WTC11 (cell line): ENCODE results near the gene CYSRT1. TPM values are rescaled to one million over a fixed set of nuclear protein-coding genes. Genes with fewer than 3 reads are reported as not detected.

Experiments
- ATAC-seq: fragments of 200-7000 bp; cut with Tn5 transposase; 2 replicates; pipeline ENCODE4 v1.10.0; 2021; ENCODE audit warnings: mild to moderate bottlenecking, moderate library complexity
- CTCF ChIA-PET: fragments of 300-600 bp; sonication (Branson Sonifier 250); formaldehyde crosslinking; loops from one replicate; lab custom pipeline; 2021; ENCODE audit warnings: antibody characterized with exemption; lab: Charles Lee
- POLR2A ChIA-PET: fragments of 350-600 bp; sonication (Branson Sonifier 250); formaldehyde crosslinking; loops from one replicate; lab custom pipeline; 2021; ENCODE audit warnings: antibody characterized with exemption; lab: Charles Lee
- DNase-seq: peaks from one replicate; pipeline ENCODE4 v3.0.0; 2021; ENCODE audit warnings: low spot score
- H3K27ac Mint-ChIP-seq: 2 replicates; pipeline ENCODE4 v1.8.0; 2021; ENCODE audit warnings: mixed read lengths
- H3K27me3 Mint-ChIP-seq: 2 replicates; pipeline ENCODE4 v1.8.0; 2021; ENCODE audit warnings: low read depth, mild to moderate bottlenecking, moderate library complexity, mixed read lengths
- H3K36me3 Mint-ChIP-seq: 2 replicates; pipeline ENCODE4 v1.8.0; 2021; ENCODE audit warnings: mixed read lengths
- H3K4me1 Mint-ChIP-seq: 2 replicates; pipeline ENCODE4 v1.8.0; 2022; ENCODE audit warnings: mixed read lengths
- H3K4me3 Mint-ChIP-seq: 2 replicates; pipeline ENCODE4 v1.8.0; 2021; ENCODE audit warnings: mild to moderate bottlenecking, moderate library complexity, mixed read lengths
- H3K9me3 Mint-ChIP-seq: 2 replicates; pipeline ENCODE4 v1.8.0; 2021; ENCODE audit warnings: mixed read lengths
- ATF2 ChIP-seq: sonication (generic); formaldehyde crosslinking; IDR thresholded peaks from 2 replicates; pipeline ENCODE4 v1.8.1; 2022; ENCODE audit warnings: low read depth, missing genetic modification reagents, borderline replicate concordance
- ATF3 ChIP-seq: sonication (generic); formaldehyde crosslinking; conservative IDR thresholded peaks from 2 replicates; pipeline ENCODE4 v1.8.1; 2022; ENCODE audit warnings: mild to moderate bottlenecking, missing genetic modification reagents
- GTF2I ChIP-seq: fragments of 250-450 bp; sonication (Bioruptor Pico); conservative IDR thresholded peaks from 2 replicates; pipeline ENCODE4 v1.4.0; 2021; ENCODE audit warnings: mild to moderate bottlenecking
- JUN ChIP-seq: sonication (generic); formaldehyde crosslinking; IDR thresholded peaks from 2 replicates; pipeline ENCODE4 v1.8.0; 2023; ENCODE audit warnings: mild to moderate bottlenecking, missing genetic modification reagents
- RORB ChIP-seq: fragments of 250-450 bp; sonication (Bioruptor Pico); IDR thresholded peaks from 2 replicates; pipeline ENCODE4 v1.9.0; 2021; ENCODE audit warnings: mild to moderate bottlenecking
- STAT6 ChIP-seq: sonication (generic); formaldehyde crosslinking; conservative IDR thresholded peaks from 2 replicates; pipeline ENCODE4 v1.8.1; 2023; ENCODE audit warnings: mild to moderate bottlenecking, low read depth, missing genetic modification reagents, moderate library complexity
- ZNF219 ChIP-seq: sonication (generic); formaldehyde crosslinking; IDR thresholded peaks from 2 replicates; pipeline ENCODE4 v1.8.0; 2023; ENCODE audit warnings: missing genetic modification reagents, mild to moderate bottlenecking, borderline replicate concordance
- ZNF423 ChIP-seq: fragments of 250-450 bp; sonication (Bioruptor Pico); IDR thresholded peaks from 2 replicates; pipeline ENCODE4 v2.1.2; 2022; ENCODE audit warnings: mild to moderate bottlenecking, moderate library complexity
- ZNF671 ChIP-seq: fragments of 250-450 bp; sonication (Bioruptor Pico); IDR thresholded peaks from 2 replicates; pipeline ENCODE4 v1.8.0; 2021; ENCODE audit warnings: mild to moderate bottlenecking
- total RNA-seq: library from RNA; stranded (reverse); gene quantifications from 3 replicates; pipeline ENCODE4 v1.2.3, GENCODE V29; 2021
- TF ChIP-seq, protein P1 (sequence below): sonication (generic); formaldehyde crosslinking; IDR thresholded peaks from 2 replicates; pipeline ENCODE4 v1.8.0; 2022; ENCODE audit warnings: mild to moderate bottlenecking, missing genetic modification reagents
- TF ChIP-seq, protein P2 (sequence below): sonication (generic); formaldehyde crosslinking; IDR thresholded peaks from 2 replicates; pipeline ENCODE4 v1.8.0; 2022; ENCODE audit warnings: missing genetic modification reagents
- TF ChIP-seq, protein P3 (sequence below): fragments of 250-450 bp; sonication (Bioruptor Pico); IDR thresholded peaks from 2 replicates; pipeline ENCODE4 v1.9.0; 2021; ENCODE audit warnings: moderate library complexity, mild to moderate bottlenecking, inconsistent platforms, borderline replicate concordance
- TF ChIP-seq, protein P4 (sequence below): sonication (generic); formaldehyde crosslinking; IDR thresholded peaks from 2 replicates; pipeline ENCODE4 v1.8.0; 2023; ENCODE audit warnings: missing genetic modification reagents
- TF ChIP-seq, protein P5 (sequence below): sonication (generic); formaldehyde crosslinking; IDR thresholded peaks from 2 replicates; pipeline ENCODE4 v1.8.1; 2022; ENCODE audit warnings: low read depth, mild to moderate bottlenecking, moderate library complexity, missing genetic modification reagents, borderline replicate concordance
- TF ChIP-seq, protein P6 (sequence below): sonication (generic); formaldehyde crosslinking; IDR thresholded peaks from 2 replicates; pipeline ENCODE4 v1.8.0; 2022; ENCODE audit warnings: mild to moderate bottlenecking, missing genetic modification reagents
- TF ChIP-seq, protein P7 (sequence below): sonication (generic); formaldehyde crosslinking; IDR thresholded peaks from 2 replicates; pipeline ENCODE4 v1.8.0; 2022; ENCODE audit warnings: mild to moderate bottlenecking, missing genetic modification reagents
- TF ChIP-seq, protein P8 (sequence below): sonication (generic); formaldehyde crosslinking; IDR thresholded peaks from 2 replicates; pipeline ENCODE4 v1.8.1; 2023; ENCODE audit warnings: mild to moderate bottlenecking, missing genetic modification reagents, moderate library complexity

Gene CYSRT1
- total RNA-seq, 1 experiment from 2014 or later, result 3.5 TPM

DNA sequence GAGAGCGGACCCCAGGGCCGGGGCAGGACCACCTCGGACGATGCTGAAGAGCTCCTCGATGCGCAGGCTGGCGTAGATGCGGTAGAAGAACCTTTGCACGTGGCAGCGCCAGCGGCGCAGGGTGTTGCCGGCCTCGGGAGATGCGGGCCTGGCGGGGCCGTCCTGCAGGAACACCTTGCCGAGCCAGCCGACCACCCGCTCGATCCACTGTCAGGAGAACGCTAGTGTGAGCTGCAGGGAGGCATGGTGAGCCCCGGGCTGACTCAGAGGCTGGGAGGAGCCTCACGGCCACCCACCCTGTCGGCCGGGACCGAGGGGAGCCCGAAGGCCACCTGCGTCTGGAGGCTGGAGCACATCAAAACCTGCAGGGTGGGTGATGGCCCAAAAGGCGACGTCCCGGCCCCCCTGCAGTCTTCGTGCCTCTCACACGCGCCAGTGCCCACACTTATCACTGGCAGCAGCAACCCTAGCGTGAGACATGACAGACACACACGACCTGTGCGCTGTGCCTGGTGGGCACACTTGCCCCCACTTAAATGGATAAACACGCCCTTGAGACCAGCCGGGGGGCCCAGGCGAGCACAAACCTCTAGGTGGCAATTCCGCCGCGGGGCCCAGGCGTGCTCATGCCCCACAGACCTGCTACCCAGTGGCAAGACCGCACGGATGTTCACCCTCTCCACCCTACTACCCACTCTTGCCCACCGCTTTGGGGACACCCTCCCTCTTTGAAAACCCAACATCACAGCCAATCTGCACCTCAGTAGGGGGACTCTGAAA is 39.9 kb upstream of the CYSRT1 start (continued):
- TF ChIP-seq STAT6 (no peak), ZNF219 (CRISPR knock-in tag) (no peak), GTF2I (no peak), JUN (CRISPR knock-in tag) (no peak), ATF3 (no peak), ZNF671 (no peak)
- TF ChIP-seq, protein P1, sequence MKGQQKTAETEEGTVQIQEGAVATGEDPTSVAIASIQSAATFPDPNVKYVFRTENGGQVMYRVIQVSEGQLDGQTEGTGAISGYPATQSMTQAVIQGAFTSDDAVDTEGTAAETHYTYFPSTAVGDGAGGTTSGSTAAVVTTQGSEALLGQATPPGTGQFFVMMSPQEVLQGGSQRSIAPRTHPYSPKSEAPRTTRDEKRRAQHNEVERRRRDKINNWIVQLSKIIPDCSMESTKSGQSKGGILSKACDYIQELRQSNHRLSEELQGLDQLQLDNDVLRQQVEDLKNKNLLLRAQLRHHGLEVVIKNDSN (CRISPR knock-in tag), result no peak
- TF ChIP-seq, protein P2, sequence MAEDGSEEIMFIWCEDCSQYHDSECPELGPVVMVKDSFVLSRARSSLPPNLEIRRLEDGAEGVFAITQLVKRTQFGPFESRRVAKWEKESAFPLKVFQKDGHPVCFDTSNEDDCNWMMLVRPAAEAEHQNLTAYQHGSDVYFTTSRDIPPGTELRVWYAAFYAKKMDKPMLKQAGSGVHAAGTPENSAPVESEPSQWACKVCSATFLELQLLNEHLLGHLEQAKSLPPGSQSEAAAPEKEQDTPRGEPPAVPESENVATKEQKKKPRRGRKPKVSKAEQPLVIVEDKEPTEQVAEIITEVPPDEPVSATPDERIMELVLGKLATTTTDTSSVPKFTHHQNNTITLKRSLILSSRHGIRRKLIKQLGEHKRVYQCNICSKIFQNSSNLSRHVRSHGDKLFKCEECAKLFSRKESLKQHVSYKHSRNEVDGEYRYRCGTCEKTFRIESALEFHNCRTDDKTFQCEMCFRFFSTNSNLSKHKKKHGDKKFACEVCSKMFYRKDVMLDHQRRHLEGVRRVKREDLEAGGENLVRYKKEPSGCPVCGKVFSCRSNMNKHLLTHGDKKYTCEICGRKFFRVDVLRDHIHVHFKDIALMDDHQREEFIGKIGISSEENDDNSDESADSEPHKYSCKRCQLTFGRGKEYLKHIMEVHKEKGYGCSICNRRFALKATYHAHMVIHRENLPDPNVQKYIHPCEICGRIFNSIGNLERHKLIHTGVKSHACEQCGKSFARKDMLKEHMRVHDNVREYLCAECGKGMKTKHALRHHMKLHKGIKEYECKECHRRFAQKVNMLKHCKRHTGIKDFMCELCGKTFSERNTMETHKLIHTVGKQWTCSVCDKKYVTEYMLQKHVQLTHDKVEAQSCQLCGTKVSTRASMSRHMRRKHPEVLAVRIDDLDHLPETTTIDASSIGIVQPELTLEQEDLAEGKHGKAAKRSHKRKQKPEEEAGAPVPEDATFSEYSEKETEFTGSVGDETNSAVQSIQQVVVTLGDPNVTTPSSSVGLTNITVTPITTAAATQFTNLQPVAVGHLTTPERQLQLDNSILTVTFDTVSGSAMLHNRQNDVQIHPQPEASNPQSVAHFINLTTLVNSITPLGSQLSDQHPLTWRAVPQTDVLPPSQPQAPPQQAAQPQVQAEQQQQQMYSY, result no peak
- TF ChIP-seq, protein P3, sequence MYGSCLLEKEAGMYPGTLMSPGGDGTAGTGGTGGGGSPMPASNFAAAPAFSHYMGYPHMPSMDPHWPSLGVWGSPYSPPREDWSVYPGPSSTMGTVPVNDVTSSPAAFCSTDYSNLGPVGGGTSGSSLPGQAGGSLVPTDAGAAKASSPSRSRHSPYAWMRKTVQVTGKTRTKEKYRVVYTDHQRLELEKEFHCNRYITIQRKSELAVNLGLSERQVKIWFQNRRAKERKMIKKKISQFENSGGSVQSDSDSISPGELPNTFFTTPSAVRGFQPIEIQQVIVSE, result no peak
- TF ChIP-seq, protein P4, sequence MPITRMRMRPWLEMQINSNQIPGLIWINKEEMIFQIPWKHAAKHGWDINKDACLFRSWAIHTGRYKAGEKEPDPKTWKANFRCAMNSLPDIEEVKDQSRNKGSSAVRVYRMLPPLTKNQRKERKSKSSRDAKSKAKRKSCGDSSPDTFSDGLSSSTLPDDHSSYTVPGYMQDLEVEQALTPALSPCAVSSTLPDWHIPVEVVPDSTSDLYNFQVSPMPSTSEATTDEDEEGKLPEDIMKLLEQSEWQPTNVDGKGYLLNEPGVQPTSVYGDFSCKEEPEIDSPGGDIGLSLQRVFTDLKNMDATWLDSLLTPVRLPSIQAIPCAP, result no peak
- TF ChIP-seq, protein P5, sequence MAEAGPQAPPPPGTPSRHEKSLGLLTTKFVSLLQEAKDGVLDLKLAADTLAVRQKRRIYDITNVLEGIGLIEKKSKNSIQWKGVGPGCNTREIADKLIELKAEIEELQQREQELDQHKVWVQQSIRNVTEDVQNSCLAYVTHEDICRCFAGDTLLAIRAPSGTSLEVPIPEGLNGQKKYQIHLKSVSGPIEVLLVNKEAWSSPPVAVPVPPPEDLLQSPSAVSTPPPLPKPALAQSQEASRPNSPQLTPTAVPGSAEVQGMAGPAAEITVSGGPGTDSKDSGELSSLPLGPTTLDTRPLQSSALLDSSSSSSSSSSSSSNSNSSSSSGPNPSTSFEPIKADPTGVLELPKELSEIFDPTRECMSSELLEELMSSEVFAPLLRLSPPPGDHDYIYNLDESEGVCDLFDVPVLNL (CRISPR knock-in tag), result no peak
- TF ChIP-seq, protein P6, sequence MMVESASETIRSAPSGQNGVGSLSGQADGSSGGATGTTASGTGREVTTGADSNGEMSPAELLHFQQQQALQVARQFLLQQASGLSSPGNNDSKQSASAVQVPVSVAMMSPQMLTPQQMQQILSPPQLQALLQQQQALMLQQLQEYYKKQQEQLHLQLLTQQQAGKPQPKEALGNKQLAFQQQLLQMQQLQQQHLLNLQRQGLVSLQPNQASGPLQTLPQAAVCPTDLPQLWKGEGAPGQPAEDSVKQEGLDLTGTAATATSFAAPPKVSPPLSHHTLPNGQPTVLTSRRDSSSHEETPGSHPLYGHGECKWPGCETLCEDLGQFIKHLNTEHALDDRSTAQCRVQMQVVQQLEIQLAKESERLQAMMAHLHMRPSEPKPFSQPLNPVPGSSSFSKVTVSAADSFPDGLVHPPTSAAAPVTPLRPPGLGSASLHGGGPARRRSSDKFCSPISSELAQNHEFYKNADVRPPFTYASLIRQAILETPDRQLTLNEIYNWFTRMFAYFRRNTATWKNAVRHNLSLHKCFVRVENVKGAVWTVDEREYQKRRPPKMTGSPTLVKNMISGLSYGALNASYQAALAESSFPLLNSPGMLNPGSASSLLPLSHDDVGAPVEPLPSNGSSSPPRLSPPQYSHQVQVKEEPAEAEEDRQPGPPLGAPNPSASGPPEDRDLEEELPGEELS (CRISPR knock-in tag), result no peak

- ChIA-PET POLR2A (no interaction called here), CTCF (no interaction called here)
- Mint-ChIP-seq H3K36me3 (peaks cover 9% of the 10 kb centered on the region), H3K9me3 (no peaks in the 10 kb centered on the region), H3K27me3 (no peaks in the 10 kb centered on the region; the same call in 1 of the 2 replicates), H3K4me1 (peaks cover 20% of the 10 kb centered on the region), H3K4me3 (no peak overlapping the region), H3K27ac (no peak overlapping the region)
- DNase-seq, result no peak
- no peak for ATAC-seq
- TF ChIP-seq ATF2 (CRISPR knock-in tag) (no peak), RORB (CRISPR knock-in tag) (no peak), ZNF423 (CRISPR knock-in tag) (no peak)
- TF ChIP-seq, protein P7, sequence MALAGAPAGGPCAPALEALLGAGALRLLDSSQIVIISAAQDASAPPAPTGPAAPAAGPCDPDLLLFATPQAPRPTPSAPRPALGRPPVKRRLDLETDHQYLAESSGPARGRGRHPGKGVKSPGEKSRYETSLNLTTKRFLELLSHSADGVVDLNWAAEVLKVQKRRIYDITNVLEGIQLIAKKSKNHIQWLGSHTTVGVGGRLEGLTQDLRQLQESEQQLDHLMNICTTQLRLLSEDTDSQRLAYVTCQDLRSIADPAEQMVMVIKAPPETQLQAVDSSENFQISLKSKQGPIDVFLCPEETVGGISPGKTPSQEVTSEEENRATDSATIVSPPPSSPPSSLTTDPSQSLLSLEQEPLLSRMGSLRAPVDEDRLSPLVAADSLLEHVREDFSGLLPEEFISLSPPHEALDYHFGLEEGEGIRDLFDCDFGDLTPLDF (CRISPR knock-in tag), result no peak
- TF ChIP-seq, protein P8, sequence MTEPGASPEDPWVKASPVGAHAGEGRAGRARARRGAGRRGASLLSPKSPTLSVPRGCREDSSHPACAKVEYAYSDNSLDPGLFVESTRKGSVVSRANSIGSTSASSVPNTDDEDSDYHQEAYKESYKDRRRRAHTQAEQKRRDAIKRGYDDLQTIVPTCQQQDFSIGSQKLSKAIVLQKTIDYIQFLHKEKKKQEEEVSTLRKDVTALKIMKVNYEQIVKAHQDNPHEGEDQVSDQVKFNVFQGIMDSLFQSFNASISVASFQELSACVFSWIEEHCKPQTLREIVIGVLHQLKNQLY (CRISPR knock-in tag), result no peak
- TF ChIP-seq, protein P4, result no peak
Observed at GRCh38 chr9:137185921-137186320, 39.1 kb upstream of the CYSRT1 start.
